PC-3 (cell line): ENCODE data around the gene CYREN. TPM values are rescaled to one million over a fixed set of nuclear protein-coding genes. Genes with fewer than 3 reads are reported as not detected.
A peak's percentile ranks its signal among the peaks of the same experiment; 100 is the strongest.
"Not testable (repeated sequence)": the region's sequence is repeated elsewhere in the genome, so short reads cannot be mapped to it uniquely, and the experiment has no call there.

ENCODE experiments used
- ATAC-seq: fragments of 200-7000 bp; cut with Tn5 transposase; 2 replicates; pipeline ENCODE4 v1.9.1; 2020; ENCODE audit warnings: mild to moderate bottlenecking, moderate library complexity
- BruUV-seq: library from RNA; stranded (reverse); fragments of 400-500 nt; replicated peaks from 2 replicates; lab custom pipeline; 2021; lab: Mats Ljungman, UMichigan
- CTCF ChIA-PET: fragments of 300-600 bp; sonication (Branson Sonifier 250); formaldehyde crosslinking; loops from one replicate; lab custom pipeline; 2022; ENCODE audit warnings: antibody characterized with exemption; lab: Charles Lee
- POLR2A ChIA-PET: fragments of 300-600 bp; sonication (Branson Sonifier 250); formaldehyde crosslinking; loops from one replicate; lab custom pipeline; 2022; ENCODE audit warnings: antibody characterized with exemption; ENCODE audit not compliant: unreplicated experiment; lab: Charles Lee
- DNase-seq: peaks from one replicate; pipeline ENCODE4 v3.0.0-alpha.2; 2015
- H2AFZ ChIP-seq: fragments of 300-600 bp; sonication (generic); 2 replicates; pipeline ENCODE4 v1.6.0; 2016; ENCODE audit warnings: antibody characterized with exemption, low read length
- H3F3A ChIP-seq: fragments of 300-600 bp; sonication (generic); one replicate; pipeline ENCODE4 v1.6.0; 2017; ENCODE audit warnings: antibody characterized with exemption, low read length, control low read depth, mild to moderate bottlenecking; ENCODE audit not compliant: unreplicated experiment
- H3K27ac ChIP-seq: fragments of 300-600 bp; sonication (generic); 2 replicates; pipeline ENCODE4 v1.5.1; 2016; ENCODE audit warnings: mild to moderate bottlenecking, low read length
- H3K27me3 ChIP-seq: fragments of 300-600 bp; sonication (generic); 2 replicates; pipeline ENCODE4 v1.6.1; 2016; ENCODE audit warnings: low read length, mixed read lengths
- H3K36me3 ChIP-seq: fragments of 300-600 bp; sonication (generic); 2 replicates; pipeline ENCODE4 v1.6.1; 2016; ENCODE audit warnings: low read depth, mixed run types, low read length, mixed read lengths
- H3K4me1 ChIP-seq: fragments of 300-600 bp; sonication (generic); 2 replicates; pipeline ENCODE4 v1.5.1; 2016; ENCODE audit warnings: low read length; ENCODE audit not compliant: insufficient read depth
- H3K4me2 ChIP-seq: fragments of 300-600 bp; sonication (generic); 2 replicates; pipeline ENCODE4 v1.6.0; 2016; ENCODE audit warnings: low read length
- H3K4me3 ChIP-seq: fragments of 300-600 bp; sonication (generic); 2 replicates; pipeline ENCODE4 v1.5.1; 2016; ENCODE audit warnings: mild to moderate bottlenecking, low read length, mixed read lengths
- H3K79me2 ChIP-seq: fragments of 300-600 bp; sonication (generic); 2 replicates; pipeline ENCODE4 v1.6.1; 2017; ENCODE audit warnings: low read length, mixed read lengths
- H3K9ac ChIP-seq: fragments of 300-600 bp; sonication (generic); 2 replicates; pipeline ENCODE4 v1.6.0; 2016; ENCODE audit warnings: mild to moderate bottlenecking, low read length
- H3K9me2 ChIP-seq: fragments of 300-600 bp; sonication (generic); replicated peaks from 2 replicates; pipeline ENCODE4 v1.6.1; 2016; ENCODE audit warnings: mixed run types, low read length, mixed read lengths
- H3K9me3 ChIP-seq: fragments of 300-600 bp; sonication (generic); 2 replicates; pipeline ENCODE4 v1.6.1; 2016; ENCODE audit warnings: low read length, mixed read lengths
- H4K20me1 ChIP-seq: fragments of 300-600 bp; sonication (generic); 2 replicates; pipeline ENCODE4 v1.6.1; 2016; ENCODE audit warnings: low read length, mixed read lengths
- CTCF ChIP-seq: fragments of 300-600 bp; sonication (generic); conservative IDR thresholded peaks from 2 replicates; pipeline ENCODE4 v1.5.1; 2017; ENCODE audit warnings: antibody characterized with exemption, low read depth, mild to moderate bottlenecking, low read length
- EZH2 ChIP-seq: fragments of 300-600 bp; sonication (generic); IDR thresholded peaks from one replicate; pipeline ENCODE4 v1.6.1; 2017; ENCODE audit warnings: antibody characterized with exemption, mild to moderate bottlenecking, low read length; ENCODE audit not compliant: unreplicated experiment
- EZH2phosphoT487 ChIP-seq: fragments of 300-600 bp; sonication (generic); IDR thresholded peaks from 2 replicates; pipeline ENCODE4 v1.6.1; 2018; ENCODE audit warnings: mild to moderate bottlenecking, antibody characterized with exemption, low read length, borderline replicate concordance
- intact Hi-C: fragments of 100-400 bp; cut with micrococcal nuclease; formaldehyde crosslinking; loops from 2 replicates; pipeline ENCODE4 v1.9.0; 2023
- total RNA-seq: library from RNA; depleted of rRNA; stranded (reverse); fragments of >200 nt; gene quantifications from 2 replicates; pipeline ENCODE4 v1.2.3, GENCODE V29; 2014

The CYREN gene
- total RNA-seq, 1 experiment from 2014 or later: 48.2 TPM

- CTCF ChIA-PET: no interaction called here
- peak overlapping the region; percentile 24 for H3K4me2 ChIP-seq
- intact Hi-C loops: loop anchor here (10.0 kb wide), 1 partner anchor 532 kb away; the partner anchor contains the start of gene BPGM
These were observed 6.7 kb upstream of the CYREN start for GRCh38 chr7:135177028-135177696.

GRCh38 chr7:135175931-135176330, 5.4 kb upstream of the CYREN start:
- Histone ChIP-seq H2AFZ (no peak overlapping the region), H3K4me2 (no peak overlapping the region), H3K79me2 (no peaks in the 10 kb centered on the region), H3K9ac (no peak overlapping the region), H3K27me3 (no peaks in the 10 kb centered on the region), H4K20me1 (no peaks in the 10 kb centered on the region), H3K4me3 (no peak overlapping the region), H3K27ac (no peak overlapping the region), H3K9me3 (peaks cover 8% of the 10 kb centered on the region), H3K9me2 (no peaks in the 10 kb centered on the region), H3K36me3 (peaks cover 2% of the 10 kb centered on the region; the same call in 1 of the 2 replicates), H3F3A (no peaks in the 10 kb centered on the region), H3K4me1 (peaks cover 19% of the 10 kb centered on the region)
- DNase-seq (no peak), ATAC-seq (no peak)
- CTCF ChIA-PET: no interaction called here
- POLR2A ChIA-PET: no interaction called here
- intact Hi-C loops: loop anchor here (10.0 kb wide), 1 partner anchor 531 kb away; the partner anchor contains the start of gene BPGM
- TF ChIP-seq EZH2 (no peak), EZH2phosphoT487 (no peak), CTCF (no peak)
- BruUV-seq: no TSS peak

More at GRCh38 chr7:135177028-135177696, 6.7 kb upstream of the CYREN start:
- H3K36me3 ChIP-seq: peaks cover 12% of the 10 kb centered on the region; the same call in 1 of the 2 replicates
- TF ChIP-seq CTCF (no peak), EZH2phosphoT487 (no peak), EZH2 (no peak)
- peaks cover 19% of the 10 kb centered on the region for H3K4me1 ChIP-seq
- H4K20me1 ChIP-seq: no peaks in the 10 kb centered on the region
- peak; percentile 93 for DNase-seq
- no peaks in the 10 kb centered on the region for H3K79me2 ChIP-seq
- H3K27ac ChIP-seq: peak overlapping the region; percentile 69
- H3K9me3 ChIP-seq: peaks cover 19% of the 10 kb centered on the region
- H3F3A ChIP-seq: no peaks in the 10 kb centered on the region
- H3K9me2 ChIP-seq: no peaks in the 10 kb centered on the region
- no peaks in the 10 kb centered on the region for H3K27me3 ChIP-seq
- no peak overlapping the region for H3K4me3 ChIP-seq
- no peak overlapping the region for H3K9ac ChIP-seq
- peak; percentile 90 for ATAC-seq
- peak overlapping the region; percentile 47; the same call in 1 of the 2 replicates for H2AFZ ChIP-seq
- no TSS peak for BruUV-seq
- POLR2A ChIA-PET: no interaction called here

GRCh38 chr7:135174941-135175340, 4.4 kb upstream of the CYREN start:
- Histone ChIP-seq H3K9ac (no peak overlapping the region), H3K27me3 (no peaks in the 10 kb centered on the region), H3K9me2 (no peaks in the 10 kb centered on the region), H4K20me1 (no peaks in the 10 kb centered on the region), H2AFZ (no peak overlapping the region), H3K27ac (no peak overlapping the region), H3K79me2 (peaks cover 3% of the 10 kb centered on the region; the same call in 1 of the 2 replicates), H3K36me3 (no peaks in the 10 kb centered on the region), H3F3A (no peaks in the 10 kb centered on the region), H3K4me3 (no peak overlapping the region), H3K9me3 (peaks cover 1% of the 10 kb centered on the region; the same call in 1 of the 2 replicates), H3K4me2 (no peak overlapping the region), H3K4me1 (peaks cover 19% of the 10 kb centered on the region)
- ChIA-PET POLR2A (no interaction called here), CTCF (no interaction called here)
- TF ChIP-seq CTCF (no peak), EZH2 (no peak)
- no peak for DNase-seq
- no TSS peak for BruUV-seq
- intact Hi-C loops: loop anchor here (5.0 to 10.0 kb wide), 3 partner anchors 77 to 530 kb away; partner anchors contain the start of gene BPGM
- ATAC-seq: no peak

GRCh38 chr7:135173916-135174315, 3.4 kb upstream of the CYREN start:
- ATAC-seq, H3K4me3 ChIP-seq, H4K20me1 ChIP-seq, H3K9me2 ChIP-seq, POLR2A ChIA-PET, H3K27ac ChIP-seq, H3K36me3 ChIP-seq, H3F3A ChIP-seq, H3K27me3 ChIP-seq, H3K9me3 ChIP-seq, H3K4me2 ChIP-seq, BruUV-seq, H2AFZ ChIP-seq, CTCF ChIA-PET, DNase-seq, H3K9ac ChIP-seq: not testable (repeated sequence)
- peaks cover 13% of the 10 kb centered on the region for H3K79me2 ChIP-seq
- intact Hi-C loops: loop anchor here (5.0 to 10.0 kb wide), 3 partner anchors 78 to 529 kb away; partner anchors contain the start of gene BPGM
- H3K4me1 ChIP-seq: peaks cover 25% of the 10 kb centered on the region
